Neural crest cell (in vitro differentiated cells): ENCODE measurements around the gene MBD5. TPM values are rescaled to one million over a fixed set of nuclear protein-coding genes. Genes with fewer than 3 reads are reported as not detected.
A peak's percentile ranks its signal among the peaks of the same experiment; 100 is the strongest.

Source experiments
- DNase-seq: peaks from one replicate; pipeline ENCODE4 v3.0.0; 2021; ENCODE audit warnings: low read depth, mixed read lengths, low spot score
- H3K27ac Mint-ChIP-seq: one replicate; pipeline ENCODE4 v1.8.0; 2021; ENCODE audit warnings: mild to moderate bottlenecking, mixed read lengths; ENCODE audit not compliant: unreplicated experiment
- H3K27me3 Mint-ChIP-seq: 2 replicates; pipeline ENCODE4 v1.8.0; 2021; ENCODE audit warnings: low read depth, mild to moderate bottlenecking, mixed read lengths
- H3K36me3 Mint-ChIP-seq: 2 replicates; pipeline ENCODE4 v1.8.0; 2021; ENCODE audit warnings: low read depth, mild to moderate bottlenecking, mixed read lengths
- H3K4me1 Mint-ChIP-seq: 2 replicates; pipeline ENCODE4 v1.8.0; 2021; ENCODE audit warnings: mixed read lengths
- H3K4me3 Mint-ChIP-seq: one replicate; pipeline ENCODE4 v1.8.0; 2021; ENCODE audit warnings: mild to moderate bottlenecking, mixed read lengths
- H3K9me3 Mint-ChIP-seq: 2 replicates; pipeline ENCODE4 v1.8.0; 2021; ENCODE audit warnings: mixed read lengths
- total RNA-seq: library from RNA; stranded (reverse); gene quantifications from 2 replicates; pipeline ENCODE4 v1.2.1, GENCODE V29; 2021
- TF ChIP-seq, protein P1 (sequence below): fragments of 200-600 bp; sonication (generic); conservative IDR thresholded peaks from 2 replicates; pipeline ENCODE4 v1.5.0; 2021; ENCODE audit warnings: antibody characterized with exemption, mild to moderate bottlenecking

Gene MBD5
- total RNA-seq, 1 donor from 2014 or later = 51.1 TPM

DNA sequence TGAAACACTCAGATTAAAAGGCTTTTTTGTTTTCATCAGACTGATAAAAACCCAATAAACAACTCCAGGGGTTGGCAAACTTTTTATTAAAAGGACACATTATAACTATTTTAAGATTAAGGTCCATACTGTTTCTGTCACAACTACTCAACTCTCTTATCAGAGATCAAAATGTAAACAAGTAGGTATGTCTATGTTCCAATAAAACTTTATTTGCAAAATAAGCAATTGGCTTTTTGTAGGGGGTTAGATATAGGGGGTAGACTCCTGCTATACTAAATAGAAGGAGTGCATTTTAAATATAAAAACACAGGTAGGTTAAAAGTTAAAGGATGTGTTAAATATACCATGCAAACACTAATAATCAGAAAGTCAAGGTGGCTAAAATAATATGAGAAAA, 174.0 kb downstream of the MBD5 start:
- no peaks in the 10 kb centered on the region for H3K9me3 Mint-ChIP-seq
- no peak for DNase-seq
- no peaks in the 10 kb centered on the region for H3K27me3 Mint-ChIP-seq
- no peaks in the 10 kb centered on the region for H3K4me1 Mint-ChIP-seq
- no peaks in the 10 kb centered on the region for H3K36me3 Mint-ChIP-seq
- no peak overlapping the region for H3K4me3 Mint-ChIP-seq
- H3K27ac Mint-ChIP-seq = no peak overlapping the region
- TF ChIP-seq, protein P1, sequence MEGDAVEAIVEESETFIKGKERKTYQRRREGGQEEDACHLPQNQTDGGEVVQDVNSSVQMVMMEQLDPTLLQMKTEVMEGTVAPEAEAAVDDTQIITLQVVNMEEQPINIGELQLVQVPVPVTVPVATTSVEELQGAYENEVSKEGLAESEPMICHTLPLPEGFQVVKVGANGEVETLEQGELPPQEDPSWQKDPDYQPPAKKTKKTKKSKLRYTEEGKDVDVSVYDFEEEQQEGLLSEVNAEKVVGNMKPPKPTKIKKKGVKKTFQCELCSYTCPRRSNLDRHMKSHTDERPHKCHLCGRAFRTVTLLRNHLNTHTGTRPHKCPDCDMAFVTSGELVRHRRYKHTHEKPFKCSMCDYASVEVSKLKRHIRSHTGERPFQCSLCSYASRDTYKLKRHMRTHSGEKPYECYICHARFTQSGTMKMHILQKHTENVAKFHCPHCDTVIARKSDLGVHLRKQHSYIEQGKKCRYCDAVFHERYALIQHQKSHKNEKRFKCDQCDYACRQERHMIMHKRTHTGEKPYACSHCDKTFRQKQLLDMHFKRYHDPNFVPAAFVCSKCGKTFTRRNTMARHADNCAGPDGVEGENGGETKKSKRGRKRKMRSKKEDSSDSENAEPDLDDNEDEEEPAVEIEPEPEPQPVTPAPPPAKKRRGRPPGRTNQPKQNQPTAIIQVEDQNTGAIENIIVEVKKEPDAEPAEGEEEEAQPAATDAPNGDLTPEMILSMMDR = no peak

DNA sequence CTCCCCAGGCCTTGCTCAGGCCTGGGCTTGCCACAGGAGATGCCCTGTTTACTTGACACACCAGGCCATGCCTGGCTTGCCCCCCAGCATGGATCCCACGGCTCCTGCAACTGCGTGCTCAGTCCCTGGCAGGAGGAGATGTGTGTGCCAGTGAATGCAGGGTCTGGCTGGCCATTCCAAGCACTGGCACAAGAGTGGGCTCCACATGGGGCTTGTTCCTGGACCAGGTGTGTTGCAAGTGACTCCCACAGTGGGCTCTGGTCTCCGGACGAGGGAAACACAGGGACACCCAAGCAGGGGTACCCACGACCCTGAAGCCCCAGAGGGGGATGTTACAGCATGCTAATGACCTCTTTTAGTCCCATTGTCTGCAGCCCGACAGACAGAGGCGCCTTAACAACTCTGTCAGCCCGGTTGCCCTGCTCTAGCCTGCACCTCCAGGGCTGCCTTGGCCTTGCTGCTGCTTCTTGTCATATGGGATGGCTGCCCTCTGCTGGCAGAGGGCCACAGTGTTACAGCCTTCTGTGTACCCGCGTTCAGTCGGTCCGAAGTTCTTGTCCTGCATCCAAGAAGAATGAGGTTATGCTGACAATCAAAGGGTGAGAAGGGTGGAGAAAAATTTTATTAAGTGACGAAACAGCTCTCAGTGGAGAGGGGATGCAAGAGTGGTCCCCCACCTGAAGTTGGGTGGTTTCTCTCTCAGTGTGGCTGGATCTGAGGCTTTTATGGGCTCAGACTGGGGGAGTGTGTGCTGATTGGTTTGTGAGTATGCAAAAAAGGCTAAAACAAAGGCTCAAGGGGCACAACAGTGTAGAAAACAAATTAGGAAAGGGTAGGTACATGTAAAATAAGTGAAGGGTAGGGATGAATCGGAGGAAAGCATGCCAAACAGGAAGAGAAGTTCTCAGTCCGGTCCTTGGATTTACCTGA, 180.4 kb downstream of the MBD5 start:
- H3K27me3 Mint-ChIP-seq = no peaks in the 10 kb centered on the region
- DNase-seq = peak; percentile 34
- no peak overlapping the region for H3K4me3 Mint-ChIP-seq
- TF ChIP-seq, protein P1 = peak; percentile 68
- peaks cover 3% of the 10 kb centered on the region for H3K9me3 Mint-ChIP-seq
- no peak overlapping the region for H3K27ac Mint-ChIP-seq
- H3K36me3 Mint-ChIP-seq = peaks cover 4% of the 10 kb centered on the region
- no peaks in the 10 kb centered on the region for H3K4me1 Mint-ChIP-seq

DNA sequence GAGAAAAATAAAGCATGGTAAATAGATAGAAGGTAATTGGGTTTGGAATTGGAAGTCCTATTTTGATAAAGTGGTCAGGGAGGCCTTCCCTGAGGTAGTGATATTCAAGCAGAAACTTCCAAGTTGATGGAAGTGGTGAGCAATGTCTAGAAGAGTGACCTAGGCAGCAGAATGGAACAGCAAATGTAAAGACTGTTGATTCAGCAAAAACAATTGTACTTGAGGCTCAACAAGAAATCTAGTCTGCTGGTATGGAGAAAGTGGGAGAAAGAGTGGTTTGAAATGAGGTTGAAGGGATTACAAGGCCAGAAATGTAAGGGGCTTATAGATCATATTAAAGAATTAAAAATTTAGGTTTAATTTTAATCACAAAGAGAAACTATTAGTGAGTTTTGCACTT, 181.3 kb downstream of the MBD5 start:
- Mint-ChIP-seq H3K4me1 (no peaks in the 10 kb centered on the region), H3K9me3 (peaks cover 3% of the 10 kb centered on the region), H3K4me3 (no peak overlapping the region), H3K27ac (no peak overlapping the region), H3K27me3 (no peaks in the 10 kb centered on the region), H3K36me3 (peaks cover 4% of the 10 kb centered on the region)
- TF ChIP-seq, protein P1 = no peak
- DNase-seq = no peak

DNA sequence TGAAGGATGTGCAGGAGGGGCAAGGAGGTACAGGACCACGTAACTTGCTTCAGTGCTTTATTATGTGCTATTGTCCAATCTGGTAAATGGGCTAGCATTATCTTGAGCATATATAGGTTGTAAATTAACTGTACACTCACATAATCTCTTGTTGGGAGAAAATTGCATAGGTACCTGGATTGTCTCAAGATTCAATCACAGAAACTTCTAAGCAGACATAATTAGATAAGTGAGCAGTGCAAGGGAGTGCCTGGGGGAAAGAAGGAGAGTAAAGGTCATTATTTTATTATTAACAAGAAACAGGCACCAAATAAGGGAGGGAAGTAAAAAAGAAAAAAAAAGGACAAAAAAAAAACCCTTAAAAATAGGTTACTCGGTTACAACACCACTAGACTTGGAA, 186.2 kb downstream of the MBD5 start:
- DNase-seq = no peak
- H3K27ac Mint-ChIP-seq = no peak overlapping the region
- no peaks in the 10 kb centered on the region for H3K9me3 Mint-ChIP-seq
- H3K36me3 Mint-ChIP-seq = no peaks in the 10 kb centered on the region
- no peak overlapping the region for H3K4me3 Mint-ChIP-seq
- H3K27me3 Mint-ChIP-seq = no peaks in the 10 kb centered on the region
- TF ChIP-seq, protein P1 = no peak
- H3K4me1 Mint-ChIP-seq = no peaks in the 10 kb centered on the region

DNA sequence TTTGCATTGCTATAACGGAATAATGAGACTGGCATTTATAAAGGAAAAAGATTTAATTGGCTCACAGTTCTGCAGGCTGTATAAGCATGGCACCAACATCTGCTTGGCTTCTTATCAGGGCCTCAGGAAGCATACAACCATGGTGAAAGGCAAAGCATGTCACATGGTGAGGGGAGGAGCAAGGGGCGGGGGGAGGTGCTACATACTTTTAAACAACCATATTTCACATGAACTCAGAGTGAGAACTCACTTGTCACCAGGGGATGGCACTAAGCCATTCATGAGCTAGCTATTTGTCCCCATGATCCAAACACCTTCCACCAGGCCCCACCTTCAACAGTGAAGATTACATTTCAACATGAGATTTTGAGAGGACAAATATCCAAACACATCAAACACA, 188.7 kb downstream of the MBD5 start:
- DNase-seq = no peak
- H3K9me3 Mint-ChIP-seq = no peaks in the 10 kb centered on the region
- no peaks in the 10 kb centered on the region for H3K27me3 Mint-ChIP-seq
- H3K36me3 Mint-ChIP-seq = no peaks in the 10 kb centered on the region
- TF ChIP-seq, protein P1 = no peak
- H3K4me1 Mint-ChIP-seq = no peaks in the 10 kb centered on the region
- no peak overlapping the region for H3K4me3 Mint-ChIP-seq
- H3K27ac Mint-ChIP-seq = no peak overlapping the region
